HCT116 (cell line): ENCODE data around the gene BTNL8. TPM values are rescaled to one million over a fixed set of nuclear protein-coding genes. Genes with fewer than 3 reads are reported as not detected.

Experiments
- ATAC-seq: fragments of 200-7000 bp; cut with Tn5 transposase; 2 replicates; pipeline ENCODE4 v1.9.1; 2020; ENCODE audit warnings: mild to moderate bottlenecking, moderate library complexity
- BruUV-seq: library from RNA; stranded (reverse); fragments of 400-500 nt; replicated peaks from 2 replicates; lab custom pipeline; 2021; lab: Mats Ljungman, UMichigan
- CTCF ChIA-PET: fragments of 300-600 bp; sonication (Branson Sonifier 250); formaldehyde crosslinking; loops from one replicate; lab custom pipeline; 2021; ENCODE audit warnings: antibody characterized with exemption; lab: Charles Lee
- POLR2A ChIA-PET: fragments of 300-600, 350-600 bp; sonication (Branson Sonifier 250); formaldehyde crosslinking; loops from one replicate; lab custom pipeline; 2021; ENCODE audit warnings: antibody characterized with exemption; lab: Charles Lee
- RAD21 ChIA-PET, 2 experiments: fragments of 300-600 bp; sonication (Branson Sonifier 250); formaldehyde crosslinking; loops; one replicate each; lab custom pipeline; 2023; ENCODE audit warnings: low total read pairs in 2 of 2; ENCODE audit not compliant: uncharacterized antibody in 2 of 2, unreplicated experiment in 2 of 2, low non-redundant PET in 1 of 2; lab: Charles Lee
- DNase-seq: peaks from one replicate; pipeline ENCODE4 v3.0.0-alpha.2; 2010; ENCODE audit warnings: low read depth, low spot score
- H2AFZ ChIP-seq: fragments of 200-600 bp; shearing (Covaris generic), sonication (generic); 2 replicates; pipeline ENCODE4 v1.6.1; 2017; ENCODE audit warnings: low read depth, mixed run types, mixed read lengths, antibody characterized with exemption, low read length; ENCODE audit not compliant: poor library complexity, severe bottlenecking
- H3K27ac ChIP-seq: 2 replicates; pipeline ENCODE4 v1.5.1; 2012; ENCODE audit warnings: low read depth, low read length
- H3K27me3 ChIP-seq: fragments of 200-600 bp; sonication (generic); 2 replicates; pipeline ENCODE4 v1.6.1; 2016; ENCODE audit warnings: mixed run types, low read length, mixed read lengths; ENCODE audit not compliant: insufficient read depth
- H3K36me3 ChIP-seq, 2 experiments: fragments of 200-500 bp in 1 of 2; fragments of 200-600 bp in 1 of 2; sonication (Bioruptor generic) in 1 of 2; sonication (generic) in 1 of 2; 2 replicates each; pipeline versions ENCODE4 v1.5.1 to v1.6.1; 2014 to 2016; ENCODE audit warnings: low read length in 2 of 2, inconsistent platforms in 1 of 2, mixed read lengths in 1 of 2, mixed run types in 1 of 2; ENCODE audit not compliant: insufficient read depth in 2 of 2, control insufficient read depth in 1 of 2
- H3K4me1 ChIP-seq, 2 experiments: fragments of 200-600 bp in 1 of 2; sonication (generic) in 1 of 2; 2 replicates each; pipeline versions ENCODE4 v1.5.1 to v1.6.1; 2012 to 2017; ENCODE audit warnings: low read length in 2 of 2, inconsistent platforms in 1 of 2, mild to moderate bottlenecking in 1 of 2, mixed read lengths in 1 of 2, mixed run types in 1 of 2, moderate library complexity in 1 of 2; ENCODE audit not compliant: insufficient read depth in 2 of 2, control insufficient read depth in 1 of 2
- H3K4me2 ChIP-seq: fragments of 200-600 bp; sonication (generic); 2 replicates; pipeline ENCODE4 v1.6.1; 2017; ENCODE audit warnings: mixed run types, low read length, mixed read lengths
- H3K4me3 ChIP-seq, 2 experiments: fragments of 200-600 bp in 1 of 2; sonication (generic) in 1 of 2; replicated peaks in 1 of 2; 2 replicates each; pipeline ENCODE4 v1.5.1; 2011 to 2016; ENCODE audit warnings: low read length in 2 of 2, control low read depth in 1 of 2, low read depth in 1 of 2, mild to moderate bottlenecking in 1 of 2, mixed read lengths in 1 of 2, mixed run types in 1 of 2
- H3K79me2 ChIP-seq: fragments of 200-600 bp; sonication (generic); 2 replicates; pipeline ENCODE4 v1.6.1; 2017; ENCODE audit warnings: mild to moderate bottlenecking, mixed run types, low read length, moderate library complexity, mixed read lengths; ENCODE audit not compliant: insufficient read depth
- H3K9ac ChIP-seq: fragments of 200-600 bp; sonication (generic); 2 replicates; pipeline ENCODE4 v1.6.1; 2016; ENCODE audit warnings: low read length, mixed read lengths
- H3K9me2 ChIP-seq: fragments of 200-600 bp; sonication (generic), shearing (Covaris generic); 2 replicates; pipeline ENCODE4 v1.6.1; 2017; ENCODE audit warnings: mixed run types, mild to moderate bottlenecking, moderate library complexity; ENCODE audit not compliant: insufficient read depth
- H3K9me3 ChIP-seq, 2 experiments: fragments of 200-500 bp in 1 of 2; fragments of 200-600 bp in 1 of 2; sonication (Bioruptor generic) in 1 of 2; sonication (generic) in 1 of 2; 2 replicates each; pipeline ENCODE4 v1.6.1; 2014 to 2017; ENCODE audit warnings: low read length in 2 of 2, mixed read lengths in 2 of 2, inconsistent platforms in 1 of 2, low read depth in 1 of 2, mild to moderate bottlenecking in 1 of 2, mixed run types in 1 of 2, moderate library complexity in 1 of 2; ENCODE audit not compliant: control insufficient read depth in 1 of 2, insufficient read depth in 1 of 2
- H4K20me1 ChIP-seq: fragments of 200-600 bp; sonication (generic), shearing (Covaris generic); 2 replicates; pipeline ENCODE4 v1.6.1; 2017; ENCODE audit warnings: mixed run types, mild to moderate bottlenecking, moderate library complexity; ENCODE audit not compliant: insufficient read depth
- EGR1 ChIP-seq: IDR thresholded peaks from 2 replicates; pipeline ENCODE4 v1.6.1; 2012; ENCODE audit warnings: low read depth
- ELF1 ChIP-seq: IDR thresholded peaks from 2 replicates; pipeline ENCODE4 v1.6.1; 2012; ENCODE audit warnings: low read depth, borderline replicate concordance
- TCF7L2 ChIP-seq: IDR thresholded peaks from 2 replicates; pipeline ENCODE4 v1.7.0; 2011; ENCODE audit warnings: borderline replicate concordance, inconsistent platforms; ENCODE audit not compliant: insufficient read depth, insufficient read length; ENCODE audit errors: extremely low read depth
- ZNF274 ChIP-seq: fragments of 200-500 bp; sonication (Bioruptor generic); IDR thresholded peaks from 2 replicates; pipeline ENCODE4 v1.6.1; 2014; ENCODE audit warnings: mild to moderate bottlenecking, low read depth, low read length, inconsistent platforms
- intact Hi-C: fragments of 100-400 bp; cut with micrococcal nuclease; formaldehyde crosslinking; loops from 2 replicates; pipeline ENCODE4 v1.10.0; 2022
- total RNA-seq: library from RNA; stranded (reverse); gene quantifications from one replicate; pipeline ENCODE4 v1.2.1, GENCODE V29; 2021; ENCODE audit not compliant: unreplicated experiment
- TF ChIP-seq, protein P1 (sequence below): IDR thresholded peaks from 2 replicates; pipeline ENCODE4 v1.6.1; 2011; ENCODE audit warnings: mild to moderate bottlenecking, low read length, moderate library complexity; ENCODE audit not compliant: insufficient replicate concordance; ENCODE audit errors: extremely low read depth
- TF ChIP-seq, protein P2 (sequence below), 3 experiments: fragments of 200-600 bp in 1 of 3; sonication (generic) in 1 of 3; IDR thresholded peaks in 2 of 3; conservative IDR thresholded peaks in 1 of 3; 2 replicates each; pipeline ENCODE4 v1.5.1; 2012 to 2017; ENCODE audit warnings: low read depth in 2 of 3, low read length in 2 of 3, antibody characterized with exemption in 1 of 3, borderline replicate concordance in 1 of 3, control low read depth in 1 of 3, mild to moderate bottlenecking in 1 of 3, mixed read lengths in 1 of 3, mixed run types in 1 of 3, moderate library complexity in 1 of 3; ENCODE audit not compliant: insufficient read depth in 1 of 3

BTNL8 gene
- total RNA-seq, 1 experiment from 2014 or later = not detected

DNA sequence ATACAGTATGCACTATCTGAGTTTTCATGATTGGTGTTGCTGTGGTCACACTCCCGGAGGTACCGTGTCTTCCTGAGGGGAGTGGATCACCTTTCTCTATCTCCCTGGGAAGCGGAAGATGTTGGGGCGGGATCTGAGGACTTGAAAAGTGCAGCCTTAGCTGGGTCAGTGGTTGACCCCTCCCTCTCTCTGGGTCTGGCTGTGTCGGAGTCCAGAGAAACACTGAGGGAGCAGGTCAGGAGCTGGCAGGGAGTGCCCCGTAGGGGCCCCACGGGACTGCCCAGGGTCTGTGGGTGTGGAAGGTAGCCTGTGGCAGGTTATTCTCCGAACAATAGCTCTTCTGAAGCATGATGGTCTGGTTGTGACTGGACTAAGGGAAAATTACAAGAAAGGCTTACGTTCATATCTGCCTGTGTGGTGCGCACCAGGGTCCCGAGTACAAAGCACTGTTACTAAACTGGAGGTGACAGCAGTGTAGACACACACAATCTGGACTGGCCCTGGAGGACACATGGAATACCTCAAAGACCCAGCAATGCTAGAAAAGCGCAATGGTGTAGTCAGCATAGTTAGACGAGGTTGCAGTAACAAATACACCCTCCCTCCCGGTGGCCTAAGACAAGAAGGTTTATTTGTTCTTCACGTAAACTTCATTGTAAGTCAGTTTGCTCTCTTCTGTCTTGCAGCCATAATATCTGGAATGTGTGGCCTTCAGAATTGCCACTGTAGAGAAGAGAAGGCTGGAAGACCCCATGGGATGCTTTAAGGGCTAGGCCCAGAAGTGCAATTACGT lies 28.5 kb upstream of the BTNL8 start:
- no peak for ATAC-seq
- TF ChIP-seq ELF1 (no peak), TCF7L2 (no peak), ZNF274 (no peak), EGR1 (no peak)
- TF ChIP-seq, protein P1, sequence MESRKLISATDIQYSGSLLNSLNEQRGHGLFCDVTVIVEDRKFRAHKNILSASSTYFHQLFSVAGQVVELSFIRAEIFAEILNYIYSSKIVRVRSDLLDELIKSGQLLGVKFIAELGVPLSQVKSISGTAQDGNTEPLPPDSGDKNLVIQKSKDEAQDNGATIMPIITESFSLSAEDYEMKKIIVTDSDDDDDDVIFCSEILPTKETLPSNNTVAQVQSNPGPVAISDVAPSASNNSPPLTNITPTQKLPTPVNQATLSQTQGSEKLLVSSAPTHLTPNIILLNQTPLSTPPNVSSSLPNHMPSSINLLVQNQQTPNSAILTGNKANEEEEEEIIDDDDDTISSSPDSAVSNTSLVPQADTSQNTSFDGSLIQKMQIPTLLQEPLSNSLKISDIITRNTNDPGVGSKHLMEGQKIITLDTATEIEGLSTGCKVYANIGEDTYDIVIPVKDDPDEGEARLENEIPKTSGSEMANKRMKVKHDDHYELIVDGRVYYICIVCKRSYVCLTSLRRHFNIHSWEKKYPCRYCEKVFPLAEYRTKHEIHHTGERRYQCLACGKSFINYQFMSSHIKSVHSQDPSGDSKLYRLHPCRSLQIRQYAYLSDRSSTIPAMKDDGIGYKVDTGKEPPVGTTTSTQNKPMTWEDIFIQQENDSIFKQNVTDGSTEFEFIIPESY = no peak
- TF ChIP-seq, protein P2, sequence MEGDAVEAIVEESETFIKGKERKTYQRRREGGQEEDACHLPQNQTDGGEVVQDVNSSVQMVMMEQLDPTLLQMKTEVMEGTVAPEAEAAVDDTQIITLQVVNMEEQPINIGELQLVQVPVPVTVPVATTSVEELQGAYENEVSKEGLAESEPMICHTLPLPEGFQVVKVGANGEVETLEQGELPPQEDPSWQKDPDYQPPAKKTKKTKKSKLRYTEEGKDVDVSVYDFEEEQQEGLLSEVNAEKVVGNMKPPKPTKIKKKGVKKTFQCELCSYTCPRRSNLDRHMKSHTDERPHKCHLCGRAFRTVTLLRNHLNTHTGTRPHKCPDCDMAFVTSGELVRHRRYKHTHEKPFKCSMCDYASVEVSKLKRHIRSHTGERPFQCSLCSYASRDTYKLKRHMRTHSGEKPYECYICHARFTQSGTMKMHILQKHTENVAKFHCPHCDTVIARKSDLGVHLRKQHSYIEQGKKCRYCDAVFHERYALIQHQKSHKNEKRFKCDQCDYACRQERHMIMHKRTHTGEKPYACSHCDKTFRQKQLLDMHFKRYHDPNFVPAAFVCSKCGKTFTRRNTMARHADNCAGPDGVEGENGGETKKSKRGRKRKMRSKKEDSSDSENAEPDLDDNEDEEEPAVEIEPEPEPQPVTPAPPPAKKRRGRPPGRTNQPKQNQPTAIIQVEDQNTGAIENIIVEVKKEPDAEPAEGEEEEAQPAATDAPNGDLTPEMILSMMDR (IDR thresholded peaks at IDR 0.05 in 2 of 3, conservative IDR thresholded peaks at IDR 0.05 in 1 of 3; ENCODE audit: borderline replicate concordance in 1 of 3, insufficient read depth in 1 of 3, low read depth in 2 of 3, low read length in 2 of 3) = no peak
- no peaks in the 10 kb centered on the region for H4K20me1 ChIP-seq
- H3K9me2 ChIP-seq = no peaks in the 10 kb centered on the region
- peaks cover 0 to 11% of the 10 kb centered on the region in 2 experiments; a peak in 1 of 4 replicates for H3K4me1 ChIP-seq
- H3K9ac ChIP-seq = no peak overlapping the region
- DNase-seq = no peak
- ChIA-PET CTCF (no interaction called here), POLR2A (no interaction called here), RAD21 (no interaction called here)
- H3K4me3 ChIP-seq = no peak overlapping the region
- H3K27ac ChIP-seq = no peak overlapping the region
- H3K36me3 ChIP-seq = no peaks in the 10 kb centered on the region
- intact Hi-C loops = no loop called here
- H2AFZ ChIP-seq = no peak overlapping the region
- H3K27me3 ChIP-seq = no peaks in the 10 kb centered on the region
- no TSS peak for BruUV-seq
- no peaks in the 10 kb centered on the region for H3K79me2 ChIP-seq
- H3K4me2 ChIP-seq = no peak overlapping the region
- H3K9me3 ChIP-seq = no peaks in the 10 kb centered on the region
